ES-I3 (cell line): Measurements from ENCODE around the gene ST6GAL1.
"Not testable (repeated sequence)": the region's sequence is repeated elsewhere in the genome, so short reads cannot be mapped to it uniquely, and the experiment has no call there.

Source experiments
- H3K36me3 ChIP-seq: 2 replicates; pipeline ENCODE4 v1.6.1; 2013; ENCODE audit warnings: mild to moderate bottlenecking, low read length, control low read depth, moderate library complexity; ENCODE audit not compliant: insufficient read depth
- H3K4me1 ChIP-seq: 2 replicates; pipeline ENCODE4 v1.6.1; 2013; ENCODE audit warnings: mild to moderate bottlenecking, control low read depth, low read length; ENCODE audit not compliant: insufficient read depth
- H3K9ac ChIP-seq: 2 replicates; pipeline ENCODE4 v1.6.1; 2013; ENCODE audit warnings: low read depth, mild to moderate bottlenecking, low read length, moderate library complexity
- H3K9me3 ChIP-seq: 2 replicates; pipeline ENCODE4 v1.6.1; 2013; ENCODE audit warnings: mild to moderate bottlenecking, low read length, moderate library complexity; ENCODE audit not compliant: control insufficient read depth, insufficient read depth

Gene ST6GAL1

DNA sequence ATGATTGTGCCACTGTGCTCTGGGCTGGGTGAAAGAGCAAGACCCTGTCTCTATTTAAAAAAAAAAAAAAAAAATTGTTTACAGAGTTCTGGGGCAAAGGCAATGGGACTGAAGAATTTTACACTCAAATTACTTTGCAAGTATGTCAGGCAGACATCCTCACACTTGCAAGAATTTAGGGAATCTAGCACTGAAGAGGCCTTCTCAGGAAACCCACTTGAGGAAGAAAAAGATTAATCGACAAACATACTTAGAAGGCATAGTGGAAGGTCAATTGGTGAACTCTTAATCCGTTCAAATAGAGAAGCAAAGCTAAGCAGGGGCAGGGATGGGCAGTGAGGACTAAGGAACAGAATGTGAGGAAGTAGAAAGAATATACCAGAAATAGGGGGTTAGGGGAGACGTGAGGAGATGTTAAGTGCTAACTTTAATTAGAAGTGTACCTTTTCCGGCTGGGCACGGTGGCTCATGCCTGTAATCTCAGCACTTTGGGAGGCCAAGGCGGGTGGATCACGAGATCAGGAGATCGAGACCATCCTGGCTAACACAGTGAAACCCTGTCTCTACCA, 15.0 kb downstream of the ST6GAL1 start:
- Histone ChIP-seq H3K4me1 (peaks cover 13% of the 10 kb centered on the region), H3K36me3 (peaks cover 6% of the 10 kb centered on the region), H3K9ac (no peak overlapping the region), H3K9me3 (no peaks in the 10 kb centered on the region)

DNA sequence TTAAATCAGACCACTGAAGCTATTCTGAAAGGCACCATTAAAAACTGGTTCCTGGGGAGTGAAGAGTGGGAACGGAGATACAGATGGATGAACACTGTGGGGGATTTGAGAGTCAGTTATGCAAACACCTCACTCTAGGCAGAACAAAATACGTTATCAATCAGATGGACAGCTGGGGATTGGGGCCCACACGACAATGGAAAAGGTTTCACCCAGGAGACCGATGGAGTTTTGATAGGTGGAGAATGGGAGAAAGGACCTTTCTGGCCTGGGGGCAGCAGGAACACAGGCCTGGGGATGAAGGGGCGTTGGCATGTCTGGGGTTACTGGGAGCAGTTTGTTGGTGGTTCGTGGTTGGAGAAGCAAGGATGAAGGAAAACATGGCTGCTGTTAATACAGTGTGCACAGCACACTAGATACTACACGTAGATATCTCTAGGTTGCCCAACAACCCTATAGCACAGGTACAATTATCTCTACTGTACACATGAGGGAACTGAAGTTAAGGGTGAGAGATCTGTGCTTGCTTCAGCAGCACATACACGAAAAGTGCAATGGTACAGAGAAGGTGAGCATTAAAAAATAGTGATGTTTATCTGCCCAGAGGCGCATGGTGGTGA, 16.5 kb downstream of the ST6GAL1 start:
- H3K9me3 ChIP-seq = no peaks in the 10 kb centered on the region
- H3K4me1 ChIP-seq = peaks cover 4% of the 10 kb centered on the region; the same call in 1 of the 2 replicates
- H3K9ac ChIP-seq = no peak overlapping the region
- peaks cover 6% of the 10 kb centered on the region for H3K36me3 ChIP-seq

DNA sequence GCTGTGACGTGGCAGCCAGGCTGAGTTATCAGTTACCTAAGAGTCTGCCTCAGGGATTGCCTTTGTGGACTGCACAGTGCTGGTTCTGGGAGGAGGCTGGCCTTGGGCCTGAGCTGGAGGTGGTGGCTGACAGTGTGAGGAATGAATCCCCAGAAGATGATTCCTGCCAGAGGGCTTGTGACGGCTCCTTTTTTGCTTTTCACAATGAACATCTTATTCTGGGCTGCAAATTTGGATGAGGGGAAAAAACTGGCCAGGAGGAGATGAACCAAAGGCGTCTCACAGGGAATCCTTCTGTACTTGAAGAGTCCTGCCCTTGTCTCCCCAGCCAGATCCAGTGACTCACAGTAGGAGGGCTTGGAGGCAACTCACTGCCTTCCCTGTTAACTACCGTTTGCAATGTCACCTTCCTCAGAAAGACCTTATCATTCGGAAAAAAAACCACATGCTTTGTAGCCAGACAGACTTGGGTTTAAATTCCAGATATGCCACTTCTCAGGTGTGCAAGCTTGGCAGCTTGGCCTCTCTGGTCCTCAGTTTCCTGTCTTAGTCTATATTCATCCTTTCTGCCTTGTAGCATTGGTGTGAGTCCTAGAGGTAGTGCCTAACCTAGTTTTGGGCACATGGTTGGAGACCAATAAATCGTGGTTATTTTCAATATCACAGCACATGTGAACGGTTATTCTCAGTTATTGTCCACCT, 19.1 kb downstream of the ST6GAL1 start:
- no peaks in the 10 kb centered on the region for H3K9me3 ChIP-seq
- H3K36me3 ChIP-seq = no peaks in the 10 kb centered on the region; the same call in 1 of the 2 replicates
- no peak overlapping the region for H3K9ac ChIP-seq
- H3K4me1 ChIP-seq = peaks cover 4% of the 10 kb centered on the region; the same call in 1 of the 2 replicates

DNA sequence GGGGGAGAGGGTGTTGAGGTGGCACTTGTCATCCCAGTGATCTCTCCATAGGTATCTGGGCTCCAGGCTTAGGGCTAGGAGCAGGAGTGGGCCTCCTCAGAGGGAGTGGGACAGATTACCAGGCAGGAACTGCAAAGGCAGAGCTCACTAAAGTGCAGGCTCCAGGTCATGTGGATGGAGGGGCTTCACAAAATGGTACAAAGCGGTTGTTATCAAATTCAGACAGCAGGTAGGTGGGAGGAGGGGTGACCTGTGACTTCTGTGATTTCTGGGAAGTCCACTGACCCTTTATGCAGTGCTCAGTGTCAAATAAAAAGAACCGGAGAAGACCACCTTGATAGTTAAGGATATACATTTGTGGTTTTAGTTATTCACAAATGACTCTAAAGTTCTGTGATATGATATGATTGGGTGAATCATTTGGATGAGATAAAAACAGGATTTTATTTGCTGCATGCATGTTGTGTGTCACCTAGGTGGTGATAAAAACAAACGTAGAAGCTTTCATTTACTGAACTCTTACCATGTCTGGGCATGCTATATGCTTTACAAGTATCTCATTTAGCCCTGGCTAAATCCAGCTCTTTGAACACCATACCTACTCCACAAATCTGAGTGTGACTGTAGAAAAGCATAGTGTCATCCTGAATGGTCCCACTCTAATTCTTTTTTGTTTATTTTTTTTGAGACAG, 20.2 kb downstream of the ST6GAL1 start:
- H3K4me1 ChIP-seq = no peaks in the 10 kb centered on the region; the same call in 1 of the 2 replicates
- H3K36me3 ChIP-seq = no peaks in the 10 kb centered on the region; the same call in 1 of the 2 replicates

DNA sequence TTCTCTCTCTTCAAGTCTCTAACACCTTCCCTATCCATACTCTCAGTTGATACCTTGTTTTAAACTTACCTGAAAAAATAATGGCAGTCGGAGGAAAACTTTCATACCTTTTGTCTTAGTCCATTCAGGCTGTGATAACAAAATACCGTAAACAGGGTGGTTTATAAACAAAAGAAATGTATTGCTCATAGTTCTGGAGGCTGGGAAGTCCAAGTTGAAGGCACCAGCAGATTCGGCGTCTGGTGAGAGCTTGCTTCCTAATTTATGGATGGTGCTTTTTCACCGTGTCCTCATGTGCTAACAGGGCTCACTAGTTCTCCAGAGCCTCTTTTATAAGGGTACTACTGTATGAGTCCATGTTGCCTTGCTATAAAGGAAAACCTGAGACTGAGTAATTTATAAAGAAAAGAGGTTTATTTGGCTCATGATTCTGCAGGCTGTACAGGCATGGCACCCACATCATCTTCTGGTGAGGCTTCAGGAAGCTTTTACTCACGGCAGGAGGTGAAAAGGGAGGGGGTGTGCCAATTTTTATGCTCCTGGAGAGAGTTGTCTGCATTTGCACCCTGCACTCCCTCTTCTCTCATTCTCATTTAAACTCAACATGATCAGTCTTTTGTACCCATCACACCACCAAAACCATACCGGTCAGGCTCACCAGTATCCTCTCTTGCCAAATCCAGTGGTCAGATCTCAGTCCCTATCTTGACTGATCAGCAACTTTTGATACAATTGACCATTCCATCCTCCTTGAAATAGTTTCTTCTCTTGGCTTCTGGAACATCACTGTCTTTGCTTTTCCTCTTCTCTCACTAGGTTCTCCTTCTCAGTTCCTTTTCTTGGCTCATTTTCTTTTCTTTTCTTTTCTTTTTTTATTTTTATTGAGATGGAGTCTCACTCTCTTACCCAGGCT, 21.6 kb downstream of the ST6GAL1 start:
- Histone ChIP-seq H3K9ac (no peak overlapping the region), H3K9me3 (no peaks in the 10 kb centered on the region), H3K36me3 (no peaks in the 10 kb centered on the region; the same call in 1 of the 2 replicates), H3K4me1 (peaks cover 5% of the 10 kb centered on the region)

More for the DNA sequence above, 20.2 kb downstream of the ST6GAL1 start:
- Histone ChIP-seq H3K9ac (no peak overlapping the region), H3K9me3 (no peaks in the 10 kb centered on the region)

DNA sequence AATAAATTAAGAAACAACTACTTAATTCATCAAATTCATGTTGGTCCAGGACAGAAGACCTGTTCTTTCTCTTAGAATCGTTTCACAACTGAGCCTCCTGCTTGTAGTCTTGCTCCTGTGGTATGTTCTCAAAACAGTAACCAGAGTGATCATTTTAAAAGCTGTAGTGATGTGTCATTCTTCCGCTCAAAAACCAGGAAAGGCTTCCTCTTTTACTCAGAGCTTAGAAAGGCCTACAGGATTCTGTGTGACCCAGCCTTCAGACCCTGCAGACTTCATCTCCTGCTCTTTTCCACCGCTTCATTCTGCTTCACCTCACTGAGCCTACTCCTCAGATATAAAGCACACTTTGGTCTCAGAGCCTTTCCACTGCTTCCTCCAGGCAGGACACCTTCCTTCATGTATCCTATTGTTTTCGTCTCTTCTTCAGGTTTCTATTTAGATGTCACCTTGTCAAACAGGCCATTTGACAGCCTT, 22.7 kb downstream of the ST6GAL1 start:
- H3K9ac ChIP-seq = no peak overlapping the region
- peaks cover 5% of the 10 kb centered on the region for H3K4me1 ChIP-seq
- no peaks in the 10 kb centered on the region for H3K9me3 ChIP-seq
- H3K36me3 ChIP-seq = no peaks in the 10 kb centered on the region; the same call in 1 of the 2 replicates

DNA sequence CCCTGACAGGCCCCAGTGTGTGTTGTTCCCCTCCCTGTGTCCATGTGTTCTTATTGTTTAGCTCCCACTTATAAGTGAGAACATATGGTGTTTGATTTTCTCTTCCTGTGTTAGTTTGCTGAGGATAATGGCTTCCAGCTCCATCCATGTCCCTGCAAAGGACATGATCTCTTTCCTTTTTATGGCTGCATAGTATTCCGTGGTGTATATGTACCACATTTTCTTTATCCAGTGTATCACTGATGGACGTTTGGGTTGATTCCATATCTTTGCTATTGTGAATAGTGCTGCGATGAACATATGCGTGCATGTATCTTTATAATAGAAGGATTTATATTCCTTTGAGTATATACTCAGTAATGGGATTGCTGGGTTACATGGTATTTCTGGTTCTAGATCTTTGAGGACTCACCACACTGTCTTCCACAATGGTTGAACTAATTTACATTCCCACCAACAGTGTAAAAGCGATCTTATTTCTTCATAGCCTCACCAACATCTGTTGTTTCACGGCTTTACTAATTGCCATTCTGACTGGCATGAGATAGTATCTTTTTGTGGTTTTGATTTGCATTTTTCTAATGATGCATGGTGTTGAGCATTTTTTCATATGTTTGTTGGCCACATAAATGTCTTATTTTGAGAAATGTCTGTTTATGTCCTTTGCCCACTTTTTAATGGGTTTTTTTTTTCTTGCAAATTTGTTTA, 23.8 kb downstream of the ST6GAL1 start:
- not testable (repeated sequence) for H3K4me1 ChIP-seq, H3K36me3 ChIP-seq, H3K9me3 ChIP-seq, H3K9ac ChIP-seq

DNA sequence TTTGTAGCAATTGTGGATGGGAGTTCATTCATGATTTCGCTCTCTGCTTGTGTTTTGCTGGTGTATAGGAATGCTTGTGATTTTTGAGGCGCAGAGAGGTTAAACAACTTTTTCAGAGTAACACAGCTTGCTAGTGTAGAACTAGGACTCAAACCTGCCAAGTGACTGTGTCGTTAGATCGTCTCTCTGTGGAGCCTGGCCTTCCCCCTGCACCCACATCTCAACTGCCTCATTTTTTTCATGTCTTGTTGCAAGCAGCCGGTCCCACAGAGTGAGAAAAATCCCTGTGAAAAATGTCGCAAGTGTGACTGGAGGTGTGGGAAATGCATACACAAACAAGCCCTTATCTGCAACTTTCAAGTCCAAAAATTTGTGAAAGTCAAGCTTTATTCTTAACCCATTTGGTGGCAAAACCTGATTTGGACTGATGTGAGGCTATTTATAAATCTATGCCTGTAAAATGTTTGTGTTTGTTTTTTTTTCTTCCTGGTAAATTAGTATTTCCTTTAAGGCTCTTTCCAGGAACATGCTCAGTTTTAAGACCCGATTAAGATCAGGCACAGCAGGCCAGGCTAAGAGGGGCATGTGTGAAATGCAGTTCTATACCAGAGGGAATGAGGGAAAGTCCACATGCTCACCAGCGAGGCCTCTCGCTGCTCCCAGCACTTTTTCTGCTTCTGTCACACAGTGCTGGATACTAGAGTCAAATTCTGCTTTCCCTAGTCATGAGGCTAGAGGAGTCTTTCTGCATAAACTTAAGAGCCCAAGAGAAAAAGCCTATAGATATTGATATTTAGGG, 25.8 kb downstream of the ST6GAL1 start:
- H3K9ac ChIP-seq = no peak overlapping the region
- H3K9me3 ChIP-seq = no peaks in the 10 kb centered on the region
- H3K4me1 ChIP-seq = peaks cover 5% of the 10 kb centered on the region; the same call in 1 of the 2 replicates
- no peaks in the 10 kb centered on the region for H3K36me3 ChIP-seq

DNA sequence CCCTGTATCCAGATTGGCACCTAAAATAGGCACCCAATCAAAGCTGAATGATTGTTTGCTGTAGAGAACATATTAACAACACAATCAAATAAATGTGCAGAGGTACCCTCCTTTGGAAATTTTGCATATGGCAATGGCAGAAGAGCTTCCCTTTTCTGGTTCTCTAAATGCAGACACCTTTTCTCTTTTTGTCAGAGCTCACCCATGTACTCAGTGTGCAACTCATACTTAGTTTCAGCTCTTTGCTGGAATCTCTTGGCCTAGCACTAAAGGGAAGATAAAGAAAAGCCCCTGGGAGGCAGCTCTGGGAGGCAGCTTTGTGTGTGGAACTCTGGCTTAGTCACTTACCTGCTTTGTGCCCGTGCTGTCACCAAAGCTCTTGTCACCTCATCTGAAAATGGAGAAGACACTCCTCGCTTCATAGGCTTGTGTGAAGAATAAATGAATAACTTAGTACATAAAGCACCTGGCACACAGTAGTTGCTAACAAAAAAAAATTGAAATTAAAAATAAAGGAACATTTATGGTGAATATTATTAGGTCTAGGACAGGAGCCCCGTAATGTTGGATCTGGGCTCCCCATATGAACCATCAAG, 28.8 kb downstream of the ST6GAL1 start:
- H3K36me3 ChIP-seq = no peaks in the 10 kb centered on the region
- H3K4me1 ChIP-seq = peaks cover 28% of the 10 kb centered on the region
- H3K9ac ChIP-seq = no peak overlapping the region
- H3K9me3 ChIP-seq = no peaks in the 10 kb centered on the region

DNA sequence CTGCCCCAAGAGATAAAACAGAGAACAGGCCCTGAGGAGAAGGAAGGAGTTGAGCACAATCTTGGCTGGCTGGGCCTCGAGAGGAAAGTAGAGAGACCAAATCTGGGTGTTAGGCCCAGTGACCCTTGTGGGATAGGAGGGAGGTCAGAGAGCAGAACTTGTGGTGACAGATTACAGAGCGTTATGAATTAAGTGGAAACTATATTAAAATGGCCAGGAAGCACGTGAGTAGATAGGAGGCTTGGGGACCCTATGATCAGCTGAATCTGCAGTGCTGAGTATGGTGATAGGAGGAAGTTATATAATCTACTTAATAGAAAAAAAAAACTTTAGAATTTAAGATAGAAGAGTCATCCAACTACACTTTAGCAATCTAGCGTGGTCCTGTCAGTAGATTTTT, 30.0 kb downstream of the ST6GAL1 start:
- Histone ChIP-seq H3K36me3 (no peaks in the 10 kb centered on the region), H3K9ac (no peak overlapping the region), H3K9me3 (no peaks in the 10 kb centered on the region), H3K4me1 (peaks cover 38% of the 10 kb centered on the region)

DNA sequence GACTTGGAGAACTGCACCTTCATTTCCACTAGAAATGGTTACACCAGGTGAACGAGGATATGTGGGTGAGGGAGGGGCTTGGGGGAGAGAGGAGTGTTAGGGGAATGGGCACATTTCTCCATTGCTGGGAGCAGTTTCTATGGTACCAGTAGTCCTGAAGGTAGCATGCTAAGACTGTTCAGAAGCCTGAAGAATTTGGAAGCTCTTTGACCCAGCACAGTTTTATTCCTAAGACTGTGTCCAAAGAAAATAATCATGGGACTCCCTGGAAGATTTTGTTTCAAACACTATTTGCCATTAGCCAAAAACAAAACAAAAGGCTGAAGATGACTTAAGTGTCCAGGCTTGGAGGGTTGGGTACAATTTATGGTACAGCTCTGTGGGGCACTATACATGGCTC, 32.1 kb downstream of the ST6GAL1 start:
- no peak overlapping the region for H3K9ac ChIP-seq
- no peaks in the 10 kb centered on the region for H3K9me3 ChIP-seq
- no peaks in the 10 kb centered on the region for H3K36me3 ChIP-seq
- peaks cover 49% of the 10 kb centered on the region for H3K4me1 ChIP-seq

DNA sequence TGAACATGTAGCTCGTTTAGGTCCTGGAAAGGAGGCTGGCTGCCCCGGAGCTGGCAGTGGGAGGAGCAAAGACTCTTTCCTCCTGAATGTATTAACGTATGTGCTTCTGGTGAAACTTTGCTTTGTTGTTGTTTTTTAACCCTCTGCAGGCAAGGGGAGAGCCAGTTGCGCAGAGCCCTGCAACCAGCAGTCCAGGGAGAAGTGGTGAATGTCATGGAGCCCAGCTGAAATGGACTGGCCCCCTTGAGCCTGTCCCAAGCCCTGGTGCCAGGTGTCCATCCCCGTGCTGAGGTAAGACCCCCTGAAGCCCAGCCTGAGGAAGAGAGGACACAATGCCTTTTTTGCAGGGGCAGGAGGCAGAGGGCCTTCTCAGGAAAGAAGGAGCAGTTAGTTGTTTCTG, 33.3 kb downstream of the ST6GAL1 start:
- Histone ChIP-seq H3K4me1 (peaks cover 52% of the 10 kb centered on the region), H3K36me3 (no peaks in the 10 kb centered on the region), H3K9me3 (no peaks in the 10 kb centered on the region), H3K9ac (no peak overlapping the region)
